ENCODE measurements around the gene CASP10.
A peak's percentile ranks its signal among the peaks of the same experiment; 100 is the strongest.
"Not testable (repeated sequence)": the region's sequence is repeated elsewhere in the genome, so short reads cannot be mapped to it uniquely, and the experiment has no call there.

CASP10 gene

GRCh38 chr2:201151127-201151981 is 31.6 kb upstream of the CASP10 start:
- Mint-ChIP-seq H3K27me3 (ENCODE audit: low read depth) (no peaks in the 10 kb centered on the region), H3K36me3 (ENCODE audit: low read depth) (peaks cover 61% of the 10 kb centered on the region), H3K4me1 (ENCODE audit: low read depth) (peaks cover 36% of the 10 kb centered on the region), H3K9me3 (no peaks in the 10 kb centered on the region), H3K27ac (peak overlapping the region; percentile 31), H3K4me3 (no peak overlapping the region)

- H3K36me3 Mint-ChIP-seq (ENCODE audit: low read depth) = peaks cover 55% of the 10 kb centered on the region
- no peaks in the 10 kb centered on the region for H3K9me3 Mint-ChIP-seq
- H3K27me3 Mint-ChIP-seq (ENCODE audit: low read depth) = no peaks in the 10 kb centered on the region
- H3K4me1 Mint-ChIP-seq (ENCODE audit: low read depth) = peaks cover 38% of the 10 kb centered on the region
- H3K27ac Mint-ChIP-seq = peak overlapping the region; percentile 78
- no peak overlapping the region for H3K4me3 Mint-ChIP-seq
These were observed 30.4 kb upstream of the CASP10 start for GRCh38 chr2:201152517-201152916.

GRCh38 chr2:201152999-201153815 is 29.7 kb upstream of the CASP10 start:
- Mint-ChIP-seq H3K4me3 (no peak overlapping the region), H3K36me3 (ENCODE audit: low read depth) (peaks cover 59% of the 10 kb centered on the region), H3K9me3 (no peaks in the 10 kb centered on the region), H3K27me3 (ENCODE audit: low read depth) (no peaks in the 10 kb centered on the region), H3K27ac (peak overlapping the region; percentile 16), H3K4me1 (ENCODE audit: low read depth) (peaks cover 45% of the 10 kb centered on the region)

- H3K27me3 Mint-ChIP-seq (ENCODE audit: low read depth) = no peaks in the 10 kb centered on the region
- peaks cover 51% of the 10 kb centered on the region for H3K36me3 Mint-ChIP-seq (ENCODE audit: low read depth)
- H3K4me1 Mint-ChIP-seq (ENCODE audit: low read depth) = peaks cover 40% of the 10 kb centered on the region
- peak overlapping the region; percentile 5 for H3K27ac Mint-ChIP-seq
- H3K4me3 Mint-ChIP-seq = no peak overlapping the region
- no peaks in the 10 kb centered on the region for H3K9me3 Mint-ChIP-seq
These were observed 28.1 kb upstream of the CASP10 start for GRCh38 chr2:201154615-201155399.

- H3K36me3 Mint-ChIP-seq (ENCODE audit: low read depth) = peaks cover 53% of the 10 kb centered on the region
- H3K27ac Mint-ChIP-seq = no peak overlapping the region
- no peaks in the 10 kb centered on the region for H3K27me3 Mint-ChIP-seq (ENCODE audit: low read depth)
- peaks cover 39% of the 10 kb centered on the region for H3K4me1 Mint-ChIP-seq (ENCODE audit: low read depth)
- no peak overlapping the region for H3K4me3 Mint-ChIP-seq
- H3K9me3 Mint-ChIP-seq = no peaks in the 10 kb centered on the region
These were observed 26.9 kb upstream of the CASP10 start for GRCh38 chr2:201156036-201156435.

- H3K4me3 Mint-ChIP-seq = no peak overlapping the region
- no peaks in the 10 kb centered on the region for H3K27me3 Mint-ChIP-seq (ENCODE audit: low read depth)
- H3K27ac Mint-ChIP-seq = no peak overlapping the region
- H3K36me3 Mint-ChIP-seq (ENCODE audit: low read depth) = peaks cover 48% of the 10 kb centered on the region
- no peaks in the 10 kb centered on the region for H3K9me3 Mint-ChIP-seq
- H3K4me1 Mint-ChIP-seq (ENCODE audit: low read depth) = peaks cover 33% of the 10 kb centered on the region
These were observed 26.3 kb upstream of the CASP10 start for GRCh38 chr2:201156640-201157039.

- H3K4me1 Mint-ChIP-seq (ENCODE audit: low read depth) = peaks cover 32% of the 10 kb centered on the region
- H3K4me3 Mint-ChIP-seq = peak overlapping the region; percentile 22
- peak overlapping the region; percentile 78 for H3K27ac Mint-ChIP-seq
- peaks cover 52% of the 10 kb centered on the region for H3K36me3 Mint-ChIP-seq (ENCODE audit: low read depth)
- H3K9me3 Mint-ChIP-seq = no peaks in the 10 kb centered on the region
- no peaks in the 10 kb centered on the region for H3K27me3 Mint-ChIP-seq (ENCODE audit: low read depth)
These were observed 25.2 kb upstream of the CASP10 start for GRCh38 chr2:201157694-201158093.

GRCh38 chr2:201158111-201158929 is 24.6 kb upstream of the CASP10 start:
- H3K36me3 Mint-ChIP-seq (ENCODE audit: low read depth) = peaks cover 54% of the 10 kb centered on the region
- no peaks in the 10 kb centered on the region for H3K27me3 Mint-ChIP-seq (ENCODE audit: low read depth)
- H3K4me3 Mint-ChIP-seq = peak overlapping the region; percentile 22
- no peaks in the 10 kb centered on the region for H3K9me3 Mint-ChIP-seq
- H3K4me1 Mint-ChIP-seq (ENCODE audit: low read depth) = peaks cover 33% of the 10 kb centered on the region
- peak overlapping the region; percentile 78 for H3K27ac Mint-ChIP-seq

- peaks cover 69% of the 10 kb centered on the region for H3K36me3 Mint-ChIP-seq (ENCODE audit: low read depth)
- H3K9me3 Mint-ChIP-seq = peaks cover 8% of the 10 kb centered on the region
- no peaks in the 10 kb centered on the region for H3K27me3 Mint-ChIP-seq (ENCODE audit: low read depth)
- H3K27ac Mint-ChIP-seq = no peak overlapping the region
- H3K4me3 Mint-ChIP-seq = no peak overlapping the region
- H3K4me1 Mint-ChIP-seq (ENCODE audit: low read depth) = peaks cover 16% of the 10 kb centered on the region
These were observed 18.8 kb upstream of the CASP10 start for GRCh38 chr2:201164166-201164565.

GRCh38 chr2:201167546-201167945 is 15.4 kb upstream of the CASP10 start:
- no peak overlapping the region for H3K27ac Mint-ChIP-seq
- peaks cover 8% of the 10 kb centered on the region for H3K9me3 Mint-ChIP-seq
- peaks cover 48% of the 10 kb centered on the region for H3K36me3 Mint-ChIP-seq (ENCODE audit: low read depth)

GRCh38 chr2:201168496-201168895 is 14.4 kb upstream of the CASP10 start:
- H3K27ac Mint-ChIP-seq; H3K4me3 Mint-ChIP-seq; H3K9me3 Mint-ChIP-seq; H3K4me1 Mint-ChIP-seq (ENCODE audit: low read depth); H3K27me3 Mint-ChIP-seq (ENCODE audit: low read depth): not testable (repeated sequence)
- H3K36me3 Mint-ChIP-seq (ENCODE audit: low read depth) = peaks cover 40% of the 10 kb centered on the region

More at GRCh38 chr2:201167546-201167945, 15.4 kb upstream of the CASP10 start:
- Mint-ChIP-seq H3K4me1 (ENCODE audit: low read depth) (peaks cover 8% of the 10 kb centered on the region), H3K27me3 (ENCODE audit: low read depth) (no peaks in the 10 kb centered on the region), H3K4me3 (no peak overlapping the region)

GRCh38 chr2:201171259-201171814 is 11.6 kb upstream of the CASP10 start:
- Mint-ChIP-seq H3K36me3 (ENCODE audit: low read depth) (peaks cover 23% of the 10 kb centered on the region), H3K27me3 (ENCODE audit: low read depth) (no peaks in the 10 kb centered on the region), H3K4me3 (no peak overlapping the region), H3K4me1 (ENCODE audit: low read depth) (peaks cover 8% of the 10 kb centered on the region), H3K9me3 (peaks cover 8% of the 10 kb centered on the region), H3K27ac (no peak overlapping the region)

GRCh38 chr2:201172279-201172678 is 10.7 kb upstream of the CASP10 start:
- Mint-ChIP-seq H3K27me3 (ENCODE audit: low read depth) (no peaks in the 10 kb centered on the region), H3K9me3 (peaks cover 8% of the 10 kb centered on the region), H3K36me3 (ENCODE audit: low read depth) (peaks cover 15% of the 10 kb centered on the region), H3K27ac (no peak overlapping the region), H3K4me3 (no peak overlapping the region), H3K4me1 (ENCODE audit: low read depth) (peaks cover 10% of the 10 kb centered on the region)
